Ascending aorta (tissue), 2 donors: ENCODE data around the gene BIVM. TPM values are rescaled to one million over a fixed set of nuclear protein-coding genes. Genes with fewer than 3 reads are reported as not detected.
A peak's percentile ranks its signal among the peaks of the same experiment; 100 is the strongest.

Experiments used
- DNase-seq, 2 donors: peaks; one replicate each; pipeline ENCODE4 v3.0.0-alpha.2; 2019; ENCODE audit warnings: low spot score in 2 of 2
- H3K27ac ChIP-seq, 2 donors: fragments of 200-600 bp; sonication (generic); one replicate each; pipeline ENCODE4 v1.5.1; 2016 to 2017; ENCODE audit warnings: mild to moderate bottlenecking in 1 of 2
- H3K27me3 ChIP-seq: fragments of 200-600 bp; sonication (generic); one replicate; pipeline ENCODE4 v1.5.1; 2017
- H3K36me3 ChIP-seq, 2 donors: fragments of 200-600 bp; sonication (generic); one replicate each; pipeline ENCODE4 v1.5.1; 2016
- H3K4me1 ChIP-seq, 2 donors: fragments of 200-600 bp; sonication (generic); one replicate each; pipeline ENCODE4 v1.5.1; 2016 to 2017; ENCODE audit warnings: mild to moderate bottlenecking in 1 of 2
- H3K4me3 ChIP-seq, 2 donors: fragments of 200-600 bp; sonication (generic); one replicate each; pipeline ENCODE4 v1.5.1; 2016 to 2017; ENCODE audit warnings: mild to moderate bottlenecking in 1 of 2
- H3K9me3 ChIP-seq, 2 donors: fragments of 200-600 bp; sonication (generic); one replicate each; pipeline ENCODE4 v1.5.1; 2016
- intact Hi-C: fragments of 100-400 bp; cut with DNase I; formaldehyde crosslinking; loops from one replicate; pipeline ENCODE4 v1.15.1; 2023
- total RNA-seq: library from RNA; depleted of rRNA; stranded (reverse); fragments of >200 nt; gene quantifications from one replicate; pipeline ENCODE4 v1.1.0, GENCODE V29; 2016
- TF ChIP-seq, protein P1 (sequence below), 3 experiments: fragments of 200-600 bp in 2 of 3; fragments of 450-650 bp in 1 of 3; sonication (generic) in 2 of 3; IDR thresholded peaks; one replicate each; pipeline ENCODE4 v1.5.1; 2016 to 2019; ENCODE audit warnings: antibody characterized with exemption in 3 of 3, mild to moderate bottlenecking in 1 of 3, moderate library complexity in 1 of 3

Gene BIVM
- total RNA-seq, 1 donor from 2014 or later, result 19.1 TPM

DNA sequence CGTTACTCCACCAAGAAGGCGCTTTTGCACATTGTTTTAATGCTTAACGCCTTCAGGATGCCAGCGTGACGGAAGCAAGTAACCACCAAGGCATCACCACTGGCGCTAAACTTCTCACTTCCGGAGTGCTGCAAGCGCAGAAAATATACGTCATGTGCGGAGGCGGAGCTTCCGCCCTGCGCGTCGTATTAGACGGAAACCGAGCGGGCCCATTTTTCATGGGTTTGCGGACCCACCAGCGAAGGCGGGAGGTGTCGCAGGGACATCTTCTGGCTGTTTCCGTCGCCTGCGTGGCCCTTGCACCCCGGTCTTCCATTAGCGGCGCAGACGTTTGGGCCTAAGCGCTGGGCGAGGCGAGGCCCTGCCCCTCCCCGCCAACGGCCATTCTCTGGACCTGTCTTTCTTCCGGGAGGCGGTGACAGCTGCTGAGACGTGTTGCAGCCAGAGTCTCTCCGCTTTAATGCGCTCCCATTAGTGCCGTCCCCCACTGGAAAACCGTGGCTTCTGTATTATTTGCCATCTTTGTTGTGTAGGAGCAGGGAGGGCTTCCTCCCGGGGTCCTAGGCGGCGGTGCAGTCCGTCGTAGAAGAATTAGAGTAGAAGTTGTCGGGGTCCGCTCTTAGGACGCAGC is 46.8 kb downstream of the BIVM start, which contains the start of gene ERCC5:
Gene ERCC5, plus strand, starts transcription at position 403 of the 631 bp plus-strand sequence. CDS start 235 bp downstream, outside the sequence.
- Histone ChIP-seq H3K36me3 (no peaks in the 10 kb centered on the region), H3K4me3 (peak within 1 kb of the TSS; percentile 69 to 91), H3K27ac (peak within 1 kb of the TSS; percentile 95), H3K27me3 (no peaks in the 10 kb centered on the region), H3K4me1 (peaks cover 0 to 4% of the 10 kb centered on the region in 2 donors), H3K9me3 (no peaks in the 10 kb centered on the region)
- intact Hi-C loops, result loop anchor here (1.0 to 5.0 kb wide), 4 partner anchors 46 to 453 kb away; partner anchors contain the start of genes BIVM, TEX30 and TPP2
- TF ChIP-seq, protein P1, sequence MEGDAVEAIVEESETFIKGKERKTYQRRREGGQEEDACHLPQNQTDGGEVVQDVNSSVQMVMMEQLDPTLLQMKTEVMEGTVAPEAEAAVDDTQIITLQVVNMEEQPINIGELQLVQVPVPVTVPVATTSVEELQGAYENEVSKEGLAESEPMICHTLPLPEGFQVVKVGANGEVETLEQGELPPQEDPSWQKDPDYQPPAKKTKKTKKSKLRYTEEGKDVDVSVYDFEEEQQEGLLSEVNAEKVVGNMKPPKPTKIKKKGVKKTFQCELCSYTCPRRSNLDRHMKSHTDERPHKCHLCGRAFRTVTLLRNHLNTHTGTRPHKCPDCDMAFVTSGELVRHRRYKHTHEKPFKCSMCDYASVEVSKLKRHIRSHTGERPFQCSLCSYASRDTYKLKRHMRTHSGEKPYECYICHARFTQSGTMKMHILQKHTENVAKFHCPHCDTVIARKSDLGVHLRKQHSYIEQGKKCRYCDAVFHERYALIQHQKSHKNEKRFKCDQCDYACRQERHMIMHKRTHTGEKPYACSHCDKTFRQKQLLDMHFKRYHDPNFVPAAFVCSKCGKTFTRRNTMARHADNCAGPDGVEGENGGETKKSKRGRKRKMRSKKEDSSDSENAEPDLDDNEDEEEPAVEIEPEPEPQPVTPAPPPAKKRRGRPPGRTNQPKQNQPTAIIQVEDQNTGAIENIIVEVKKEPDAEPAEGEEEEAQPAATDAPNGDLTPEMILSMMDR (IDR thresholded peaks at IDR 0.05), result no peak
- DNase-seq, result peak; percentile 74 to 96

DNA sequence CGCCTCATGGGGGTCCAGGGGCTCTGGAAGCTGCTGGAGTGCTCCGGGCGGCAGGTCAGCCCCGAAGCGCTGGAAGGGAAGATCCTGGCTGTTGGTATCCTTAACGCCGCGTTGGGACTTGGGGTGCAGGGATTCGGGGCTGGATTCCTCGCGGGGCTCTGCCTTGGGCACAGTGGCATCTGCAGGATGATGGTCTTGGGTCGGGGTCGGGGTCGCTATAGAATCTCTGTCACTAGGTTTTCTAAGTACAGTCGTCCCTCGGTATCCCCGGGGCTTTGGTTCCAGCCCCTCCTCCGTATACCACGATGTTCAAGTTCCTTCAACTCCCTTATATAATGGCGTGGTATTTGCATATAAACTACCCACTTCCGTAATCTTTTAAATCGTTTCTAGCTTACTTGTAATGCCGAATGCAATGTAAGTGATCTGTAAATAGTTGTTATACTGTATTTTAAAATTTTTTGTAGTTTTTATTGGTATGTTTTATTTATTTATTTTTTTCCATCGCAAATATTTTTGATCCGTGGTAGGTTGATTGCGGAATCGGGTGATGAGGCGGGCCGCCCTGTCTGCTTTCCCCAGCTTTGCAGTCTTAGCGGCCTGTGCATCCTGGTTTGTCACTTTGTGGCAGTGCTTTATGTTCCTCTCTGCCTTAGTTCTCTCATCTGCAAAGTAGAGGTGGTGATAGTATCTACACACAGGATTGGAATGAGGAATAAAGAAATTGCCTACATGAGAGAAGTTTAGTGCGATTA is 47.5 kb downstream of the BIVM start:
- no peaks in the 10 kb centered on the region for H3K36me3 ChIP-seq
- peak in 1 of 2 donors; percentile 72 for DNase-seq
- TF ChIP-seq, protein P1 (IDR thresholded peaks at IDR 0.05), result no peak
- peak overlapping the region; percentile 95 for H3K27ac ChIP-seq
- H3K4me3 ChIP-seq, result peak overlapping the region; percentile 69 to 91
- H3K4me1 ChIP-seq, result peaks cover 0 to 4% of the 10 kb centered on the region in 2 donors
- H3K9me3 ChIP-seq, result no peaks in the 10 kb centered on the region
- no peaks in the 10 kb centered on the region for H3K27me3 ChIP-seq
- intact Hi-C loops, result loop anchor here (1.0 to 5.0 kb wide), 2 partner anchors 47 to 454 kb away; partner anchors contain the start of gene BIVM

DNA sequence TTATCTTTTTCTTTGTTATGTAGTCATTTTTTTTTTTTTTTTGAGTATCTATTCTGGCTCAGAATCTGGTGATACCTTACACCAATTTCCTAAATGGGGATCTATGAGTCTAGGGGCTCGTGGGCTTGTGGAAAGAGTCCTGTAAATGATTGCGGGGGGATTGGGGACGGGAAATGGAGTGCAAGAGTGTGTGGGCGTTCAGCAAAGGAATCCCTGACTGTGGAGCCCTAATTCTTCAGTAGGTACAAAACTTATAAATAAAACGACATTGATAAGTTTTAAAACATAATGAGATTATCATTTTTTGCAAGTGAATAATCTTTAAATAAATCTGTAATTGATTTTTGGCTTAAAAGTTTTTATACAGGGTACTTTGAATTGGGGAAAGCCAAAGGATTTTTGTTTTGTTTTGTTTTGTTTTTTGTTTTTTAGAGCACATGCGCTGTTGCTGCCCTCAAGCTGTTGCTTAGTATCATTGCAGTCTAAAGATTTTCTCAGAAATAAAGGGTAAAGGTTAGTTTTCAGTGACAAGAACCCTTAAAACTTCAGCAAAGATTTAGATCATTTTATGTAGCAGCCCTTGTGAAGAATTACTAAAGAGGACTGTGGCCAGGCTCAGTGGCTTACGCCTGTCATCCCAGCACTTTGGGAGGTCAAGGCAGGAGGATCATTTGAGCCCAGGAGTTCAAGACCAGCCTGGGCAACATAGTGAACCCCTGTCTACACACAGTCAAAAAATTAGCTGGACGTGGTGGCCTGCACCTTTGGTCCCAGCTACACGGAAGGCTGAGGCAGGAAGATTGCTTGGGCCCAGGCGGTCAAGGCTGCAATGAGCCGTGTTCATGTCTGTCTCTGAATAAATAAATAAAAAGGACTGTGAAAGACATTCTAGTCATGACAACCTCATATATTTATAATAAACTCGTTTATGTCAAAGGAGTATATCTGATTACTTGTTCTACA is 48.6 kb downstream of the BIVM start:
- Histone ChIP-seq H3K36me3 (no peaks in the 10 kb centered on the region), H3K9me3 (no peaks in the 10 kb centered on the region), H3K4me3 (peak overlapping the region; percentile 69 to 91), H3K27me3 (no peaks in the 10 kb centered on the region), H3K4me1 (peaks cover 0 to 4% of the 10 kb centered on the region in 2 donors), H3K27ac (peak overlapping the region; percentile 95)
- TF ChIP-seq, protein P1 (IDR thresholded peaks at IDR 0.05), result peak; percentile 27 to 73 (median 56)
- intact Hi-C loops, result loop anchor here (5.0 kb wide), 1 partner anchor 455 kb away; no protein-coding TSS in a partner anchor
- DNase-seq, result no peak

DNA sequence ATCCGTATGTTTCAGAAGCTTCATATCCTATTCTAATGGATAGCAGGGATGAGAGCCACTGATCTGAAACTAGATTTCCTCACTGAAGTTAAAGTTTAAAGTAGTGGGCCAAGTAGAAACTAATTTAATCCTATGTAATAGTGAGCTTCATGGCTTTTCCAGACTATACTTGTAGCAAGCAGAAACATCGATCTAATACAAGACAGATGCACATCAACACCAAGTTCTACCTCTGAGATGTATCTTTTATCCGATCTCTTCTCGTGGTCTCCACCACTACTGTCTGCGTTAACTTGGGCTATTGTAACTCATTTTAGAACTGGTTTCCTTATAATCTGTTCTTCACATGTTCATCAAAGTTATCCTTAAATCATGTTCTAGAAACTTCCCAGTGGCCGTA is 50.0 kb downstream of the BIVM start:
- Histone ChIP-seq H3K4me1 (peaks cover 0 to 4% of the 10 kb centered on the region in 2 donors), H3K9me3 (no peaks in the 10 kb centered on the region), H3K27me3 (no peaks in the 10 kb centered on the region), H3K36me3 (peaks cover 4 to 9% of the 10 kb centered on the region in 2 donors), H3K27ac (no peak overlapping the region), H3K4me3 (no peak overlapping the region)
- intact Hi-C loops, result loop anchor here (5.0 kb wide), 1 partner anchor 457 kb away; no protein-coding TSS in a partner anchor
- TF ChIP-seq, protein P1 (IDR thresholded peaks at IDR 0.05), result no peak
- no peak for DNase-seq

DNA sequence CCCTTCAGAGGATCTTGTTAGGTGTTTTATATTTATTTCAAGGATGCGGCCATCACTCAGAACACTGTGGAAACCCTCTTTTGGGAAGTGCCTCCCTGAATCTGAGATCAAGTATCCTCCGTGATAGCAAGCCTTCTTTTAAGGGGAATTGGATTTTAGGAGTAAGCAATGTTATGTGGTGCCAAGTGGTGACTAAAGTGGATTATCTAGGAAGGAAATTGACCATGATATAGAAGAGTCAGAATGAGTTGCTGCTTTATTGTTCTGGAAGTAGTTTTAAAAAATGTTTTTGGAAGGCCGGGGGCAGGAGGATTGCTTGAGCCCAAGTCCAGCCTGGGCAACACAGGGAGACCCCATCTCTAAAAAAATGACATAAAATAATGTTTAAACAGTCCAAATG is 53.6 kb downstream of the BIVM start:
- Histone ChIP-seq H3K4me3 (no peak overlapping the region), H3K27ac (no peak overlapping the region), H3K36me3 (peaks cover 31 to 41% of the 10 kb centered on the region in 2 donors), H3K27me3 (no peaks in the 10 kb centered on the region), H3K4me1 (peaks cover 0 to 4% of the 10 kb centered on the region in 2 donors), H3K9me3 (no peaks in the 10 kb centered on the region)
- intact Hi-C loops, result no loop called here
- TF ChIP-seq, protein P1 (IDR thresholded peaks at IDR 0.05), result no peak
- DNase-seq, result no peak
